ENCODE measurements around the gene GLIS1.

Gene GLIS1

GRCh38 chr1:53696571-53696970 lies 42.4 kb downstream of the GLIS1 start:
- no peak for DNase-seq (ENCODE audit: low read depth)
- TF ChIP-seq CTCF (conservative IDR thresholded peaks at IDR 0.05; ENCODE audit: low read depth, low read length) = no peak
- no peak overlapping the region for H3K4me3 ChIP-seq (ENCODE audit: low read length)

- TF ChIP-seq CTCF (conservative IDR thresholded peaks at IDR 0.05; ENCODE audit: low read depth, low read length) = no peak
- no peak overlapping the region for H3K4me3 ChIP-seq (ENCODE audit: low read length)
- no peak for DNase-seq (ENCODE audit: low read depth)
Measured at GRCh38 chr1:53696051-53696450, 42.9 kb downstream of the GLIS1 start.

- H3K4me3 ChIP-seq (ENCODE audit: low read length) = no peak overlapping the region
- no peak for DNase-seq (ENCODE audit: low read depth)
- TF ChIP-seq CTCF (conservative IDR thresholded peaks at IDR 0.05; ENCODE audit: low read depth, low read length) = no peak
Measured at GRCh38 chr1:53695116-53695515, 43.8 kb downstream of the GLIS1 start.

GRCh38 chr1:53694718-53695091 lies 44.3 kb downstream of the GLIS1 start:
- no peak overlapping the region for H3K4me3 ChIP-seq (ENCODE audit: low read length)
- DNase-seq (ENCODE audit: low read depth) = no peak
- no peak for TF ChIP-seq CTCF (conservative IDR thresholded peaks at IDR 0.05; ENCODE audit: low read depth, low read length)

GRCh38 chr1:53693773-53694717 lies 44.9 kb downstream of the GLIS1 start:
- DNase-seq (ENCODE audit: low read depth) = no peak
- no peak overlapping the region for H3K4me3 ChIP-seq (ENCODE audit: low read length)
- TF ChIP-seq CTCF (conservative IDR thresholded peaks at IDR 0.05; ENCODE audit: low read depth, low read length) = no peak

GRCh38 chr1:53693339-53693738 lies 45.6 kb downstream of the GLIS1 start:
- H3K4me3 ChIP-seq (ENCODE audit: low read length) = no peak overlapping the region
- TF ChIP-seq CTCF (conservative IDR thresholded peaks at IDR 0.05; ENCODE audit: low read depth, low read length) = no peak
- DNase-seq (ENCODE audit: low read depth) = no peak

GRCh38 chr1:53691326-53691725 lies 47.6 kb downstream of the GLIS1 start:
- DNase-seq (ENCODE audit: low read depth) = no peak
- no peak overlapping the region for H3K4me3 ChIP-seq (ENCODE audit: low read length)
- TF ChIP-seq CTCF (conservative IDR thresholded peaks at IDR 0.05; ENCODE audit: low read depth, low read length) = no peak

Data from retinal pigment epithelial cell (primary cell).